Tongue (tissue), 2 donors: ENCODE measurements around the gene SECISBP2. TPM values are rescaled to one million over a fixed set of nuclear protein-coding genes. Genes with fewer than 3 reads are reported as not detected.
"Not testable (repeated sequence)": the region's sequence is repeated elsewhere in the genome, so short reads cannot be mapped to it uniquely, and the experiment has no call there.

Experiments used
- DNase-seq: peaks from one replicate; pipeline ENCODE4 v3.0.0-alpha.2; 2015
- total RNA-seq: library from RNA; depleted of rRNA; stranded (reverse); fragments of >200 nt; gene quantifications from one replicate; pipeline ENCODE4 v1.2.3, GENCODE V29; 2014

SECISBP2 gene
- total RNA-seq: 50.0 TPM

DNA sequence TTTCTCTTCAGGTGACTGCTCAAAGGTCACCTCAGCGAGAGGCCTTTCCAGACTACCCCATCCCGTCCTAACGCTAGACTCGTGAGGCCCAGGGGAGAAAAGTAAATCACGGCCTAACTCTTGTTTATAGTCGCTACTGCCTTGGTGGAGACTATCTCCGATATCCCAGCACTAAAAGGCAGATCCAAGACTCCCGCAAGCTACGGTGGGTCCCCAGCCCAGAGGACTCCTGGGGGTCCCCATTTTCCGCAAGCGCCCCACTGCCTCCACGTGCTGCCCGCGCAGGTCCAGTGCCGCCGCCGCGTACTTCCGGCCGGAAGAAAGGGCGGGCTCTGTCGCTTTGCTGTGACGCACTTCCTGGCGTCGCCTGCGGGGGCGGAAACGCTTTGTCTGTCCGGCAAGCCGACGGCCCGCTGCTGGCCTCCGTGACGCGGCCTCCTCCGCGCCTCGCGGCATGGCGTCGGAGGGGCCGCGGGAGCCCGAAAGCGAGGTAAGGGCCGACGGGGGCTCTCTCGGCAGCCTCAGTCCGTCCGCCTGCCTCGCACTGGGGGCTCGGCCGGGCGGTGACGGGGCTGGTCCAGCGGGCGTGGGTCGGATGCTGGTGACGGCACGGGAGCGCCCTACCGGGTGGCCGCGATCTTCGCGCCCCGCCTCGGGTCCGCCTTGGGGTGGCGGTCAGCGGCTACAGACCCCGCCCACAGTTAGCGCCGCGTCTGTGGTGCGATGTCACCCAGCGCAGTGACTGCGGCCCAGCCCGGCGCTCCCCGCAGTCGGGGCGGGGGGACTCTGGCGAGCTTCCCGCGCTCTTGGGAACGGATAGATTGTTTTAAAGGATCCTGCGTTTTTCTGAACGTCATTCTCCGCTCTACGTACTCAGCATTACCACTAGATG lies at the start of gene SECISBP2:
TSS of gene SECISBP2 (plus strand) at position 378 of the 892 bp plus-strand sequence. CDS start at position 455, 77 bp downstream.
- DNase-seq: peak; percentile 98

GRCh38 chr9:89273528-89274279 lies 44.6 kb upstream of the SECISBP2 start:
- no peak for DNase-seq

- no peak for DNase-seq
These were observed 43.5 kb upstream of the SECISBP2 start for GRCh38 chr9:89274838-89275237.

GRCh38 chr9:89276040-89276439 lies 42.3 kb upstream of the SECISBP2 start:
- not testable (repeated sequence) for DNase-seq

DNA sequence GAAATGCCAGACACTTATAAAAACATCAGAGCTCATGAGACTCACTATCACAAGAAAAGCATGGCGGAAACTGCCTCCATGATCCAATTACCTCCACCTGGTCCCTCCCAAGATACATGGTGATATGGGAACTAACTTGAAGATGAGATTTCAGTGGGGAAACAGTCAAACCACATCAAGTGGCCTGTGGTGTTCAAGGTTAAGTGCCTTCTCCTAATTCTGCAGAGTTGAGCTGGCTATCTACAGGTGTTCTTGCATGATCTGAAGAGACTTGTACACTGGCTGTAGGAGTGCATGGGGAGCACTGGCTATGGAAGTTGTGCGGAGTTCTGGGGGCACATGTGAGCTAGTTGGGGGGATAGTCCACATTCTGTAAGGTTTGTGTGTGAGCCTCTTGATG lies 41.3 kb upstream of the SECISBP2 start:
- DNase-seq: no peak

DNA sequence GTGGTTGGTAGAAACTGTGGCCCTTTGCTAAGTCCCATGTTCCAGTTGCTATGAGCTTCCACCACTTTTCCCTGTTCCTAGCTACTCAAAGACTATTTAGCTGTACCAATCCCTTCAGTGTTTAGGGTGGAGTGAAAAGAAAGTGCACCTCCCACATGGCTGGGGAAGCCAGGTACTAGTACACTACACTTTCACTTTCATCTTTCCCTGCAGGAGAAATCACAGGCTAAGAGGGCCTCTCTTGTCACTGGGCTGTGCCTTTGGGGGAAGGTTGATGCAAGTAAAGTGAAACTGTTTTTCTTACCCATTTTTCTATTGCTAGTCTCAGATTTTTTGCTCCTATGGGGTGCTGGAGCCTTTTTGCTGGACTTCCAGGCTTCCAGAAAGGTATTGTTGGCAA lies 40.8 kb upstream of the SECISBP2 start:
- no peak for DNase-seq

DNA sequence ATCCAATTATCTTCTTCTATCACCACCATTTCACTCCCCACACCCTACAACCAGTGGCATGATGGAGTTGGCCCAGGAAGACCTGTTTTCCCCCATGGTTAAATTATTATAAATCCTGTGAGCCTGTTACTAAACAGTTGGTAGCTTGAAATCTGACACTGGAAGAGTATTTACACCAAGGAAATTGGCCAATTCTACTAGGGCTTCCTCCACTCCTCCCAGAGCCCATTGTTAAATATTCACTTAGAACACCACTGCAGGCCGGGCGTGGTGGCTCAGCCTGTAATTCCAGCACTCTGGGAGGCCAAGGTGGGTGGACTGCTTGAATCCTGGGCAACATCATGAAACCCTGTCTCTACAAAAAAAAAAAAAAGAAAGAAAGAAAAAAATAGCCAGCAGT lies 39.7 kb upstream of the SECISBP2 start:
- DNase-seq: no peak

DNA sequence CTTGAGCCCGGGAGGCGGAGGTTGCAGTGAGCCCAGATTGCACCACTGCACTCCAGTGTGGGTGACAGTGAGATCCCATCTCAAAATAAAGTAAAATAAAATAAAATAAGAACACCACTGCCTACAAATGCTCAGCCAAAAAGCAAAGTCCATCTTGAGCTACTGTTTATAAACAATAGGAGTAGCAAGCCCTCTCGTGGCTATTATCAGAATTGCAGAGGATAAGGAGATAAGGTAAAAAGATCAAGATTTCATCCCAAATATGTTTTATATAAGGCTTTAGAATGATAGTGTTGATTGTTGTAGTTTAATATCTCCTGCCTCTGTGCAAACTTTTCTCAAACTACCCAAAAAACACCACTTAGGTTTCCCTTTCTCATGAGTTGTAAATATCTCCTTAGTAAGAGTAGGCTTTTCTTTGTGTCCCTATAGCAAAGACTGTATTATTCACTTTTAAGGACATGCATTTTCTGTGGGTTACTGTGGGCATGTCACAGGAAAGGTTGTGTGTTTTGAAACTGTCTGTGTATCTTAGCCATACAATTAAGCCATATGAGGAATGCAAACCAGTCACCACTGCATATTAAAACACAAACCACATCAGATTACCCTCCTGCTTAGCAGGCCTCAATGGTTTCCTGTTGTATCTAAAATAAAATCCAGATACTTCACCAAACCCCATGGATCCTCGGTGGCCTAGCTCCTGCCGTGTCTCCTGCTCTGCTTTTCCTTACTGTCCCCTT lies 39.1 kb upstream of the SECISBP2 start:
- DNase-seq: peak; percentile 63

GRCh38 chr9:89281106-89281505 lies 37.2 kb upstream of the SECISBP2 start:
- no peak for DNase-seq

DNA sequence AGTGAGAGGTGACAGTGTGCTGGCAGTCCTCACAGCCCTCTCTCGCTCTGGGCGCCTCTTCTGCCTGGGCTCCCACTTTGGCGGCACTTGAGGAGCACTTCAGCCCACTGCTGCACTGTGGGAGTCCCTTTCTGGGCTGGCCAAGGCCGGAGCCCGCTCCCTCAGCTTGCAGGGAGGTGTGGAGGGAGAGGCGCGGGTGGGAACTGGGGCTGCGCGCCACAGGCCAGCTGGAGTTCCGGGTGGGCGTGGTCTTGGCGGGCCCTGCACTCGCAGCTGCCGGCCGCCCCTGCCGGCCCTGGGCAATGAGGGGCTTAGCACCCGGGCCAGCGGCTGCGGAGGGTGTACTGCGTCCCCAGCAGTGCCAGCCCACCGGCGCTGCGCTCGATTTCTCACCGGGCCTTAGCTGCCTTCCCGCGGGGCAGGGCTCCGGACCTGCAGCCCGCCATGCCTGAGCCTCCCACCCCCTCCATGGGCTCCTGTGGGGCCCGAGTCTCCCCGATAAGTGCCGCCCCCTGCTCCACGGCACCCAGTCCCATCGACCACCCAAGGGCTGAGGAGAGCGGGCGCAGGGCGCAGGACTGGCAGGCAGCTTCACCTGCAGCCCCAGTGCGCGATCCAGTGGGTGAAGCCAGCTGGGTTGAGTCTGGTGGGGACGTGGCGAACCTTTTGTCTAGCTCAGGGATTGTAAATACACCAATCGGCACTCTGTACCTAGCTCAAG lies 35.9 kb upstream of the SECISBP2 start:
- DNase-seq: peak; percentile 49

DNA sequence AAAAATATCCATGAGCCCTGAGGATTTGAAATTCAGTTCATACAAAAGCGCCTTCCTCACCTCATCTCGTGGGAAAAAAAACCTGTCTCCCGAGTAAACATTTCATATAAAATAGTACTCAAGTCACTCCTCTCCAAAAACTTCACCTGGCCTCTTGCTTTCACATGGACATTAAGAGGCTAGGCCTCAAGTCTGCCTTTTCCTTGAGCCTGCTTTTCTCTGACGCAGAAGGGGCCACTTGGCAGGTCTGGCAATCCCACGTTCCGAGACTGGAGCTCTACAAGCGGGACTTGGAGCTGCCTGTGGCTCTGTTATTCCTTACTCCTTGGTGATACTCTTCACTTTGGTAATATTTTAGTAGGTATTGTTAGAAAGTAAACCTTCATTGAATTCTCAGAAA lies 34.2 kb upstream of the SECISBP2 start:
- no peak for DNase-seq

- DNase-seq: no peak
These were observed 26.6 kb upstream of the SECISBP2 start for GRCh38 chr9:89291741-89292140.

GRCh38 chr9:89293014-89293413 lies 25.3 kb upstream of the SECISBP2 start:
- no peak for DNase-seq

DNA sequence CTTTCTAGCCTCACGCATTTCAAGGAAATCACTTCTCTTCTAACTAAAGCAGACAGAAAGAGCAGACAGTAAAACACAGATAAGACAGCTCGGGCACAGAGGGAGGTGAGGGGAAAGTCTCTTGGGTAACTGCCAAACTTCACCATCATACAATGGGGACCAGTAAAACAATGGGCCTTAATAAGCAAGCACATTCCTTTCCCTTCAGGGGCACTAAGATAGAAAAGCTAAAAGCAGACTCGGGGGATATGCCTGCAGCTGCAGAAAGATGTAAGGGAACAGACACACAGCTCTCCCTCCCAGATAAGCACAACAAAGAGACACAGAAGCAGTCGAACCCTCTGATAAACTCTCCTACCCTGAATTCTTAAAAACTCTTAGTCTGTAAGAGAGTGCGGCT lies 22.9 kb upstream of the SECISBP2 start:
- no peak for DNase-seq

- not testable (repeated sequence) for DNase-seq
These were observed 16.3 kb upstream of the SECISBP2 start for GRCh38 chr9:89301996-89302395.

- DNase-seq: no peak
These were observed 14.1 kb upstream of the SECISBP2 start for GRCh38 chr9:89304020-89304833.

DNA sequence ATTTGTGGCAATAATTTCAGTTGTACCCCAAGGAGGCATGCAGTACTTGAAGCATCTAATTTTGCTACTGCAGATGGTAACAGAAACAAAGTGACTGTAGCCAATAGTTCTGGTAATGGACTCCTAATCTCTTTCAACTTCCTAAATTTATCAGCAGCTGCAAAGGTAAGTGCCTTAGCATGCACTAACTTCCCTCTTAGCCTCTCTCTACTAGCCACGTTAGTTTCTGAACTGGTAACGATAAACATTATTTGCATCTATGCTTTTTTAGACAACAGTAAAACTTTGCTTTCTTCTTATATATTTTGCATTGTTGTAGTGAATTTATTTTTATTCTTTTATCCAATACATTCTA lies 13.5 kb upstream of the SECISBP2 start:
- DNase-seq: no peak

GRCh38 chr9:89305868-89306267 lies 12.4 kb upstream of the SECISBP2 start:
- DNase-seq: no peak

- DNase-seq: no peak
These were observed 9.1 kb upstream of the SECISBP2 start for GRCh38 chr9:89309166-89309565.

GRCh38 chr9:89309608-89310474 lies 8.5 kb upstream of the SECISBP2 start:
- DNase-seq: no peak
